Muscle of leg (tissue), 11 donors: Measurements from ENCODE around the gene ADGRG6. TPM values are rescaled to one million over a fixed set of nuclear protein-coding genes. Genes with fewer than 3 reads are reported as not detected.

Experiments
- DNase-seq: peaks from one replicate; pipeline ENCODE4 v3.0.0; 2013
- H3K27ac ChIP-seq: one replicate; pipeline ENCODE4 v1.5.1; 2013; ENCODE audit warnings: mild to moderate bottlenecking, low read length, control low read depth
- H3K27me3 ChIP-seq: one replicate; pipeline ENCODE4 v1.6.1; 2013; ENCODE audit warnings: low read length; ENCODE audit not compliant: control insufficient read depth, insufficient read depth
- H3K36me3 ChIP-seq: one replicate; pipeline ENCODE4 v1.6.1; 2013; ENCODE audit warnings: low read length; ENCODE audit not compliant: control insufficient read depth, insufficient read depth
- H3K4me1 ChIP-seq: one replicate; pipeline ENCODE4 v1.6.1; 2013; ENCODE audit warnings: low read length; ENCODE audit not compliant: control insufficient read depth, insufficient read depth
- H3K4me3 ChIP-seq: one replicate; pipeline ENCODE4 v1.5.1; 2013; ENCODE audit warnings: low read length, control low read depth
- H3K9me3 ChIP-seq: replicated peaks from 2 replicates; pipeline ENCODE4 v1.6.1; 2013; ENCODE audit warnings: low read depth, low read length; ENCODE audit not compliant: control insufficient read depth
- WGBS: methylation state at CpG from one replicate; pipeline ENCODE4 v1.1.5; 2013; ENCODE audit warnings: missing lambda C conversion rate; ENCODE audit not compliant: insufficient coverage; 5-methylcytosine and 5-hydroxymethylcytosine counted together
- polyA plus RNA-seq, 8 donors: library from polyadenylated mRNA; unstranded; fragments of 120-200 nt; gene quantifications; one replicate each; pipeline versions ENCODE4 v1.2.1 to v1.2.3, GENCODE V29; 2013; ENCODE audit warnings: inconsistent platforms in 1 of 8, low replicate concordance in 1 of 8; ENCODE audit not compliant: insufficient read length in 8 of 8, insufficient read depth in 1 of 8
- total RNA-seq: library from RNA; stranded (reverse); fragments of 120-200 nt; gene quantifications from one replicate; pipeline ENCODE4 v1.2.4, GENCODE V29; 2013

ADGRG6 gene
- total and polyA plus RNA-seq, 9 donors: 6.2 to 13.9 (median 10.1) TPM

GRCh38 chr6:142355520-142356174 is 53.8 kb downstream of the ADGRG6 start:
- Histone ChIP-seq H3K27ac (no peak overlapping the region), H3K9me3 (no peaks in the 10 kb centered on the region), H3K27me3 (no peaks in the 10 kb centered on the region), H3K4me1 (no peaks in the 10 kb centered on the region), H3K36me3 (no peaks in the 10 kb centered on the region), H3K4me3 (no peak overlapping the region)
- 69% methylated on average over 4 of the region's 7 CpGs for WGBS
- no peak for DNase-seq

DNA sequence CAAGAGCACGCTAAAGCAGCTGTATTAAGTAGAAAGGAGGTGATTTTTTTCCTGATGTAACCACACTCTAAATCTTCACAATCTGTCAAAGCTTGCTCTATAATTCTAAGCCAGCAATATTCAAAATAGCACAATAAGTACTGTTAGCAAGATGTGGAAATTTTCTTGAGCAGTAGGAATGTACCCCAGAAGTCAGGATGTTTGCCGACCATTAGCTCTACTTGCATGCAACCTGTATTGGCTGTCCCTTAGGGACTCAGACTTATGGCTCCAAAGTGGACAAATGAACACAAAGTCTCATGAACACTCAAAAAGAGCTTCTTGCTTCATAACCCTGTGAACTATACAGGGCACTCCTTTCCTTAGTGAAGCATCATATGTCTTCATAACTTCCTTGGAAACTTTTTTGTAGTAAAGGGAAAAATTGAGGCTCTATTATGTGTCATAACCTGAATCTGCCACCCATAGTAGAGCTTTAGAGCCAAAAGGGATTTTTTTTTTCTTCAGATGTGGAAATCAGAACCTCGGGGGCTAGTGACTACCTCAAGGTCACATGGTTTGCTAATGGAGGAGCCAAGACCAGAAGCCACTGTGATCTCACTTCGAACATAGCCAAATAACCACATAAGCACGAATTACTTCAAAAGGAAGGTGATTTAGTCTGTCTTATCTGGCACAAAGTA is 54.5 kb downstream of the ADGRG6 start:
- peak overlapping the region; percentile 79 for H3K27ac ChIP-seq
- no peaks in the 10 kb centered on the region for H3K9me3 ChIP-seq
- peak; percentile 83 for DNase-seq
- no peaks in the 10 kb centered on the region for H3K27me3 ChIP-seq
- H3K4me3 ChIP-seq: no peak overlapping the region
- H3K36me3 ChIP-seq: no peaks in the 10 kb centered on the region
- 17% methylated on average over 1 of the region's 5 CpGs for WGBS
- H3K4me1 ChIP-seq: no peaks in the 10 kb centered on the region

DNA sequence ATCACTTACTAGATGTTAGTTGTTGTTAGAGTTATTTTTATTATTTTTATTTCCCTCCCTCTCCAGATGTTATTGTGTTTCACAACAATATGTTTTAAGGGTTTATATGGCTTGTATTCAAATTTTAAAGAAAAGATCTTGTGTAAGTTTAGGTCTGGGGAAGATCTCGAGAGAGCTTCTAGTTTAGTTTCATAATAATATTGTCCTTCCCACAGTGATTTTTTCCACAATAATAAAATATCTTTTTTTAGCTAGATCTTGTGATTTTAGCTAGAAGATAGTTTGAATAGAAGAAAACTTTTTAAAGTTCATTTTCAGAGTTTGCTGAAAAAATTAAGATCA is 55.0 kb downstream of the ADGRG6 start:
- DNase-seq: peak; percentile 80
- peak overlapping the region; percentile 79 for H3K27ac ChIP-seq
- H3K4me1 ChIP-seq: no peaks in the 10 kb centered on the region
- no CpG with 5 or more reads among the region's 1 CpG for WGBS
- no peak overlapping the region for H3K4me3 ChIP-seq
- no peaks in the 10 kb centered on the region for H3K36me3 ChIP-seq
- H3K9me3 ChIP-seq: no peaks in the 10 kb centered on the region
- no peaks in the 10 kb centered on the region for H3K27me3 ChIP-seq

DNA sequence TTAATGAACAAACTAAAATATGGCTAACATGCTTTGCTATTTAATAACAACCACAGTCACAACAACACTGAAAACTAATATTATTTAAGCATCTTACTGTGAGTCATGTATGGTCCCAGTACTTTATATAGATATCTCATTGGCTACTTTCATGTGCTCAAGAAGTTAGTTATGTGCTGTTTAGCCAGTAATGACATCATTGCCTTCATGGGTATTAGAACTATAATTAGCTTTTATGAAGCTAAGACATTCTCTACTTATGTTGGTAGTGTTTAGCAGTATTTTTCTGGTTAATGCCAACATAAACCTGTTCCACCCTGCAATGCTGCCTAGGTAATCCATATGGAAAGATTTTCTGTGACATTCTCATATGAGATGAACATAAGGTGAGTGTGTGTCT is 56.1 kb downstream of the ADGRG6 start:
- DNase-seq: no peak
- H3K36me3 ChIP-seq: no peaks in the 10 kb centered on the region
- H3K4me3 ChIP-seq: no peak overlapping the region

GRCh38 chr6:142359271-142359960 is 57.6 kb downstream of the ADGRG6 start:
- 92% methylated on average over 2 of the region's 2 CpGs for WGBS
- no peaks in the 10 kb centered on the region for H3K36me3 ChIP-seq
- H3K4me1 ChIP-seq: no peaks in the 10 kb centered on the region
- H3K27ac ChIP-seq: no peak overlapping the region
- no peak overlapping the region for H3K4me3 ChIP-seq
- DNase-seq: no peak
- H3K27me3 ChIP-seq: no peaks in the 10 kb centered on the region
- no peaks in the 10 kb centered on the region for H3K9me3 ChIP-seq

More for the DNA sequence above, 56.1 kb downstream of the ADGRG6 start:
- H3K4me1 ChIP-seq: no peaks in the 10 kb centered on the region
- no peak overlapping the region for H3K27ac ChIP-seq
- no peaks in the 10 kb centered on the region for H3K9me3 ChIP-seq
- H3K27me3 ChIP-seq: no peaks in the 10 kb centered on the region

- 94% methylated on average over 5 of the region's 5 CpGs for WGBS
- no peaks in the 10 kb centered on the region for H3K36me3 ChIP-seq
Measured at GRCh38 chr6:142361345-142361744, 59.5 kb downstream of the ADGRG6 start.

GRCh38 chr6:142361779-142362750 is 60.3 kb downstream of the ADGRG6 start:
- WGBS: 81% methylated on average over 6 of the region's 8 CpGs
- DNase-seq: no peak
- Histone ChIP-seq H3K4me1 (no peaks in the 10 kb centered on the region), H3K9me3 (no peaks in the 10 kb centered on the region), H3K27me3 (no peaks in the 10 kb centered on the region), H3K27ac (no peak overlapping the region), H3K36me3 (no peaks in the 10 kb centered on the region), H3K4me3 (no peak overlapping the region)

More at GRCh38 chr6:142361345-142361744, 59.5 kb downstream of the ADGRG6 start:
- H3K4me3 ChIP-seq: no peak overlapping the region
- H3K27ac ChIP-seq: no peak overlapping the region
- no peaks in the 10 kb centered on the region for H3K27me3 ChIP-seq
- no peaks in the 10 kb centered on the region for H3K4me1 ChIP-seq
- H3K9me3 ChIP-seq: no peaks in the 10 kb centered on the region
- no peak for DNase-seq

DNA sequence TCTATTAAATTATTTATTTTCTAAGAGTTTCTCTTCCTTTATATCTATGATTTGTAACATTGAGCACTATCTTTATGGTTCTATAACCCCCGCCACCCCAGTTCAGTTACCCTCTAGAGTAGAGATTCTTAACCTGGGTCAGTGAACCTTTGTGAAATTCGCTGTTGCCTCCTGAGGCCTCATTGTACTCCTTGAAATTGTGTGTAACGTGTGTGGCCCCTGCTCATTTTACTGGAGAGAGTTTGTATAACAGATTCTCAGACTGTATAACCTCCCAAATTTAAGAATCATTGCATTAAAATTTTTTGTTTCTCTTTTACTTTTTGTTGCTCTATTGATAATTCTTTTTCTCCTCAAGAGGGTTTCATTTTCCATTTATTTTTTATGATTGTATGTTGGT is 65.3 kb downstream of the ADGRG6 start:
- Histone ChIP-seq H3K27ac (no peak overlapping the region), H3K36me3 (no peaks in the 10 kb centered on the region), H3K27me3 (no peaks in the 10 kb centered on the region), H3K9me3 (no peaks in the 10 kb centered on the region), H3K4me3 (no peak overlapping the region), H3K4me1 (no peaks in the 10 kb centered on the region)
- 60% methylated on average over 1 of the region's 3 CpGs for WGBS
- DNase-seq: no peak

DNA sequence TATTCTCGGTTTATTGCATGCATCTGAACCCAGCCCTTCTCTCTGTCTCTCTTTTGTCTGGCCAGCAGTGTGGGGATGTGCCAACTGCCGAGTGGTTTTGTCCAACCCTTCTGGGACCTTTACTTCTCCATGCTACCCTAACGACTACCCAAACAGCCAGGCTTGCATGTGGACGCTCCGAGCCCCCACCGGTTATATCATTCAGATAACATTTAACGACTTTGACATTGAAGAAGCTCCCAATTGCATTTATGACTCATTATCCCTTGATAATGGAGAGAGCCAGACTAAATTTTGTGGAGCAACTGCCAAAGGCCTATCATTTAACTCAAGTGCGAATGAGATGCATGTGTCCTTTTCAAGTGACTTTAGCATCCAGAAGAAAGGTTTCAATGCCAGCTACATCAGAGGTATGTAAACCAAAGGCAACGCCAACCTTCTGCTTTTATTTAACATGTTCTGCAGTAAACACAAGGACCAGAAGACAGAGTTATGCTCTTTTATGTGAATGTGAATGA is 65.8 kb downstream of the ADGRG6 start:
- no peaks in the 10 kb centered on the region for H3K27me3 ChIP-seq
- H3K4me1 ChIP-seq: no peaks in the 10 kb centered on the region
- peak; percentile 72 for DNase-seq
- no peaks in the 10 kb centered on the region for H3K9me3 ChIP-seq
- no peaks in the 10 kb centered on the region for H3K36me3 ChIP-seq
- peak overlapping the region; percentile 8 for H3K27ac ChIP-seq
- 37% methylated on average over 4 of the region's 9 CpGs for WGBS
- no peak overlapping the region for H3K4me3 ChIP-seq
